ENCODE results near the gene DCLK3.

The DCLK3 gene

DNA sequence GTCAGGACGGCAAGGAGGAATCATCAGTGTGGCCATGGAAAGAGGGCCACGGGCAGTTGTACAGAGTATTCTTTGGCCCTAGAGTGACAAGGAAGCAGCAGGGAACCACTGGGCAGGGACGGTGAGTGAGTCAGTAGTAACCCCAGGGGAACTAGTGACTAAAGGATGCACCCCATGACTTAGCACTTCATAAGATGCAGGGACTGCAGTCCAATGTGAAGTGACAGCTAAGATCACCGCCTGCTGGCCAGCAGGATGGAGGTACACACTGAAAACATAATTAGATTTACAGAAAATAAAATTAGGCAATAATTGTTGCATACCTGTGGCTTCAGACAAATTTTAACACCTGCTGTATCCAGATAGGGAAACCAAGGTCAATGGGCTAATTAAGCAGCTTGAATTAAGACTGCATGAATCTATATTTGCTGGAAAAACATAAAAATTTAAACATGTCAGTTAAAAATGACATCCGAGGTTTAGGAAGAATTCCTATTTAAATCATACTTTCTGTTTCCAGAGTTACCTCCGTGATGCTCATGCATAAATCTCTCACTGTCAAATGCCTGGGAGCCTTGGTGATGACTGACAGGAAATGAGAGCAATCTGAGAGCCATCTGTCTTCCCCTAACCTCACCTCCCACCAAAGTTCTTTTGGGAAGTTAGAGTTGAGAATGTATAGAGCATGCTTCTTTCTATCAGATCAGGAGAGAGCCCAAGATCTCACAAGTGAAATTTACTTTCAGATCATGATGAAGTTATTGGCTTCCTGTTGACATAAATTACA is 56.5 kb downstream of the DCLK3 start:
- DNase-seq, result no peak

DNA sequence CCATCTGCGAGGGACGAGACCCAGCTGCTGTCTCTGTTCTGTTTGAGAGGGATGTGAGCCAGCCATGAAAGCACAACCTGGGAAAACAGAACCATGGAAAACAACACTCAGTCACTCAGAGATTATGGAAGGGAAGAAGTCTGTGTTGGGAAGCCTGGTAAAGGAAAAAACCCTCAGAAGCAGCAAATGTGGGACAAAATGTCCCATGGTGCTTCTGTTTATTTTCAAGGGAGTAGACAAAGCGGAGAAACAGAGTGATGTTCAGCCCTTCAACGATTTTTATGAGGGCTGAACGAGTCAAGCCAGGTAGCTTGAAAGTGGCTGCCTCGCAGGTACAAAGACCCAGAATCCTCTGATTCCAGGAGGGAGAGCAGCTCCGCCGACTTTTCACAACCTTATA is 59.3 kb downstream of the DCLK3 start:
- DNase-seq, result no peak

DNA sequence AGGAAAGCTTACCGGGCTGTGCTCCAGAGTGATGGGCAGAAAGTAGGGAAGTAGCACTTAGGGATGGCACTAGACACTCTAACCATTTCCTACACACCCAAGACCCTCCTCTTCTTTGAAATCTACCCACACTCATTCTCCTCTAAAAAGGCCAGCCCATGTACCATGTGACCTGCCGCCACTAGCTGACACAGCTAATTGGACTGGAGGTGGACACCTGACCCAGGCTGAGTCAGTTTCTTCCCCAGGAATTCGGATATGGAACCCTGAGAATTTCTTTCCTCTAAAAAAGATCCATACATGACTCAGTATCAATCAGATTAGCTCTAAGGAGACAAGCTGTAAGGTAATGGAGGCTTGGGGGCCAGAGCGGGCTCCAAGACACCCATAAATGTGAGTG is 60.1 kb downstream of the DCLK3 start:
- no peak for DNase-seq

DNA sequence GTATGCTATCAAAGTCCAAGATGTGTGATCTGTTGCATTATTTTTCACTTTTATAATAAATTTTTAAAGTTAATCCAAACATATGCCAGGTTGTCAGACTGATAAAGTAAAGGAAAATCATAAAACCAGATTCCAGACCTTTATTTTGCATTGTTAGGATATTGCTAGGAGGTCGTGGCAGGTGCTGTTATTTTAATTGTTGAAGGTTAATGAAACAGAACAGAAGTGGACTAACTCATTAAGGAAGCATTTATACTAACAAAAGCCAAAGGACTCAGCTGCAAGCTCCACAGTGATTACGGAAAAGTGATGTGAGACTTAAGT is 63.1 kb downstream of the DCLK3 start:
- no peak for DNase-seq

DNA sequence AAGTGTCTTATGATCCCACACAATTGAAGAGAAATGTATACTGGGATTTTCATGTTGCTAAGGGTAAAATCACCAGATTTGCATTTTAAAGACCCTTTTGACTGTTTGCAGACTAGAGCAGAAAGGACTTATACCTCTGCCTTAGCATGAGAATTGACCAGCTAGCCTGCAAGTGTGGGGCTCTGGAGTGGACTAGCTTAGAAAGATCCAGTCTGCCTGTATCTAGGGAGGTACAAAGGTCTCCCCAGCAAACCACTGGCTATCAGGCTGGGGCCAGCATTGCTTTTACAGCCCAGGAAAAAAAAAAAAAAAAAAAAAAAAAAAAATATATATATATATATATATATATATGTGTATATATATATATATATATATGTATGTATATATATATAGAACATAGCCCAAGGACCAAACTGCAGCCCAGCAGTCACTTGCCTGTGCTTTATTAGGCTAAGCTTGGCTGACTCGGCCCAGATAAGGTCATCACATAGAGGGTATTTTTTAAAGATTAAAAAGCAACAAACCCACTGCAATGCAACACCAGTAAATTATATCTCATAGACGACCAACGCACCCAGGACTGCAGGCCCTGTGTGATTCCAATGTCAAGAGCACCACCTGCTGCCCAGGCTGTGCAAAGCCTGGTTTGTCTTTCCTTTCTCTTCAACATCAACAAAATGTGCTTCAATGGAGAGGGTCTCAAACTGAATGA is 63.7 kb downstream of the DCLK3 start:
- no peak for DNase-seq

DNA sequence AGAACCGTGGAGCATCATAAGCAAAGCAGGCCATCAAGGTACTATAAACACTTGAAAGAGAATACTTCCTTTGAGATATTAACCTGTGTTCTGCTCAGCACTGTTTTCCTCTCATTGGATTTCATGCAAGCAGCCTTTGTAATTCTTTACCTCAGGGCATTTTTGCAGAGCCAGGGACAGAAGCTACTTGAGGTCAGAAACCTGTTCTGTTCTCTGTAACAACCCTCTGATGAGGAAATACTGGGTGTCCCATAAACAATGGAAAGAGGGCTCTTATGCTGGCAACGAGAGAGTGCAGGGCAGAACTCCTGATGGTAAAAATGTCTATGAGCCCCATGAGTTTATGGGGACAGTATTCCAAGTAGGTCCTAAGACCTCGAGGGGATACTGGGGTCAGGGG is 66.0 kb downstream of the DCLK3 start:
- no peak for DNase-seq

DNA sequence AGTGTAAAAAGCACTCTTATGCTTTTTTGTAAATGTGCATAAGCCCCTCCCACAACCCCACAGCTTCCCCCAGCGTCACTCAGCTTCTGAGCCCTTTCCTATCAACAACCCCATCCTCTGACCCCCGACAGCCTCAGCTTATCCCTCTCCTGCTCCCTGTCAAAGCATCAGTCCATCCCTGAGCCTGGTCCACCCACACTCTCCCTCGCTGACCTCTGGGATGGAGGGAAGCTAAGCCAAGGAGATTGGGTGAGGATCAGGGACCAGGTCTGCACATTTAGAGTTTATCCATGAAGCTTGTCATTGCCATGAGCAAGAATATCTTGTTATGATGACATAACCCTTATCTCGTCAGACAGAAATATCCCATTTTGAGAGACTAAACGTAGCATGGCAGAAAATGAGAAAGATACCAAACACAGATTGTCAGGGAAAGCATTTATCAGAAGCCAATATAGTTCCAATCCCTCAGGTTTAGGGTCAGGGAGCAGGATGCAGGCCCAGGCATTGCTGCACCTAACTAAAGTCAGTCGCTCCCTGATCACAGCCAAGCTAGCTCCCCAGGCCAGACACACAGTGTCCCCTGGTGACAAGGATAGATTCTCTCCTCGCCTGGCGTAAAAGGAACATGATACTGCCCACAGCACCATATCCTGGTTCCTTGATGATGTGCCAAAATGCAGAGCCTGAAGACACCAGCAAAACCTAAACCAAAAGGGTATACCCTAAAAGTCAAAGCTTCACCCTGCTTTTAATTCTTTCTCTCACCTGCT is 66.9 kb downstream of the DCLK3 start:
- no peak for DNase-seq

DNA sequence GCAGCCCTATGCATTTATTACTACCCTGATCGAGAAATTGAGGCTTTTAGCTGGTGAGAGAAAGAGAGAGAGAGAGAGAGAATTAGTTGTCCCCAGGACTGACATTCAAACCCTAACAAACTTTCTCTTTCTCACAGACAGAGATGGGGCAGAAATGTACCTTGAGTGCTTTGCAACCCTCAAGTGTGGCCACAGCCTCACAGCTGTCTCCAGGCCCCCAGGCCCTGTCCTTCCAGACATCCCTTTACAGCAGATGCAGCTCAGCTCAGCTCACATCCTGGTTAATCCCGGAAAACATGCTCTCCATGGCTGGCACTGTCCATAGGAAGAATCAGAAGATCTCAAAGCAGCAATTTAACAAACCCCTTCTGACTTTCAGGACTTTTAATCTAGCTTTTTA is 67.6 kb downstream of the DCLK3 start:
- no peak for DNase-seq

DNA sequence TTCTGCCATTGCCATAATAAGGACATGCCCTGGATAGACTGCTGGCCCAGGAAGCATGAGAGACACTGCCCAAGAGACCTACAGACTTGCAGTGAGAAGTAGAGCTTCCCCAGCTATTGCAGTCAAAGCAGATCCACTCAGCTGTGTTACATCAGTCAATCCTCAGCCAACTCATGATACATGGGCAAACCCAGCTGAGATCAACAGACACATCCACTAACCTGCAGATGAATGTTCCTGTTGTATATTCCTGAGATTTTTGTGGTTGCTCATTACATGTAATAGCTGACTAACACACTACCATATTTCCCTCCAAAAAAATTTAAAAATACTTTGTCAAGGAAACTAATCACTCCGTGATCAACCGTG is 68.6 kb downstream of the DCLK3 start:
- DNase-seq, result no peak

DNA sequence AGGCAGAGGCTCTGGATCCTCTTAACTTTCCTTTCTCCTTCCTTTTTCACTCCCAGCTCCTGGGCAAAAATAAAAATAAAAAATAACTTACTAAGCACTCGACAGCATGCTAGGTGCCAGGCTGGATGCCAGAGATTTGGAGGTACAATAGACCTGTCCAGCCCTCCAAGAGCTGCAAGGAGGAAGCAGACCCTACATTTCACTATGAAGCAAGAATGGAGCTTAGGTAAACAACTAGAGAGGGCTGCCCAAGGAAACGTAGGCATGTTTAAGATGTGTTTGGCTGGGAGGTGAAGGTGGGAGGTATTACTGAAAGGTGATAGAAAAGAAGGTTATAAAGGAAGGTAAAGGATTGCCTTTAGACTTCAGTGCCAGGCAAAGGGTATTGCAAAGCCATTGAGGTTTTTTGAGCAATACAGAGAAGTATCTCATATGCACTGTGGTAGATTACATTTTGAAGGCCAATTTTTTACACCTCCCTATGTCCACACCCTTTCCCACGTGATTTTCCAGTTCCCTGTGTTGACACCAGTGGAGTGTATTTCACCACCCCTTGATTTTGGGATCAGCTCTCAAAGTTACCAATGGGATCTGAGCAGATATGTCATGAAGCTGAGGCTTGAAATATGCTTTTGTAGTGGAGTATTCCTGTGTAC is 69.1 kb downstream of the DCLK3 start:
- no peak for DNase-seq

DNA sequence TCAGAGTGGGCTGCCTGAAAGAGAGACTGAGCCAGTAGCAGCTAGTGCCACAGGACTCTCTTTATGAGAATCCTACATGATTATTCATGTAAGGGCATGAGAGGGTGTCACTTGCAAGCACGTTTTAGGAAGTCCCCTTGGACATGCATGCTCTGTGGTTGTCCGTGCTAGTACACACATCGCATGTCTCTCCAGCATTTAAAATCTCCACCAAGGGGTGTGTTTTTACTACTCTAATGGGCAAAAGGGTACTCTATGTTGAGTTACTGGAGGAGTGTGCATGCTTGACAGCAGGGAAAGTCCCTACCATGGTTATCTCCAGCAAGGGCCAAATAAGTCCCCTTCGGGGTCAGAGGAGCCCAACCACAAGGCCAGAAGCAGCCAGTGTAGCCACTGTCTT is 70.7 kb downstream of the DCLK3 start:
- DNase-seq, result no peak

DNA sequence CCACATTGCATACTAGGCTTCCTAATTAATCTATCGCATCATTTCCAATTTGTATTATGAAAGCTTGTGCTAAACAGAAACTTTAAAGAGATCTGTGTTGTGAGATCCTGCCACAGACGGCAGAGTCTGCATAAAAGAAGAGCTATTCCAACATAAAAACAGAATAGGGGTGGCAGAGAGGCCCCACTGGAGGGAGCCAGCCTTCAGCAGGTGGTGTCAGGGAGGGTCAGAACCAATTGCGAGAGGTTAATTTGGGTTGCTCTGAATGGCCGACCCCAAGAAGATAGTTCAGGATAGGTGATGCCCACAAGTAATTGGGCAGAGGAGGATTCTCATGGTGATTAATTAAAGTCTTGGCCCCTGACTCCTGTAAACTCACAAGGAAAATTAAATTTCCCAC is 74.8 kb downstream of the DCLK3 start:
- DNase-seq, result no peak

DNA sequence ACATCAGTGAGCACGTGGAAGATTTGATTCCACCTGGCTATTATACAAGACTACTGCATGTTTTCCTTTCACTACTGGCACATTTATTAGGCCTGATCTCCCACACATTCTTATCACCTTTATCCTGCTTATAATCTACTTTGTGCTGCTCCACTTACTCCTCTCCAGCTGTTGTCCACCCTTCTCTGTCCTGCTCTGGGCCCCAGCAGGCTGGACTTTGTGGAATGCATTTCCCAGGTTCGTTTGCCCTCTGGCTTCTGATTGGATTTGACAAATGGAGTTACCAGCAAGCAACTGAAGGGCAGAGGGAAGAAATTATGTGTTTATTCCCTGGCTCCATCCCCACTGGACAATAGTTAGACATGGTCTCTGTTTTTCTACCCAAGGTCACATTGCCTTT is 75.5 kb downstream of the DCLK3 start:
- DNase-seq, result no peak

DNA sequence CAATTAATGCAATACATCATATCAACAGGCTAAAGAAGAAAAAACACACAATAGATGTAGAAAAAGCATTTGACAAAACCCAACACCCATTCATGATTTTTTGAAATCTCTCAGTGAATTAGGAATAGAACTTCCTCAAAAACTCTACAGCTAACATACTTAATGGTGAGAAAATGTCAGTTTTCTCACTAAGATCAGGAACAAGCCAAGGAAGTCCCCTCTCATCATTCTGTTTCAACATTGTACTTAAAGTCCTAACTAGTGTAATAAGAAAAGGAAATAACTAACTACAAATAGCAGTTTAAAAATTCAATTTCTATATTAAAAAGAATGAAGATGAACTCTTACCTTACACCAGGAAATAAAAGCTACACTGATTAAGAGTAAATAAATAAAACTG is 77.8 kb downstream of the DCLK3 start:
- DNase-seq, result no peak

DNA sequence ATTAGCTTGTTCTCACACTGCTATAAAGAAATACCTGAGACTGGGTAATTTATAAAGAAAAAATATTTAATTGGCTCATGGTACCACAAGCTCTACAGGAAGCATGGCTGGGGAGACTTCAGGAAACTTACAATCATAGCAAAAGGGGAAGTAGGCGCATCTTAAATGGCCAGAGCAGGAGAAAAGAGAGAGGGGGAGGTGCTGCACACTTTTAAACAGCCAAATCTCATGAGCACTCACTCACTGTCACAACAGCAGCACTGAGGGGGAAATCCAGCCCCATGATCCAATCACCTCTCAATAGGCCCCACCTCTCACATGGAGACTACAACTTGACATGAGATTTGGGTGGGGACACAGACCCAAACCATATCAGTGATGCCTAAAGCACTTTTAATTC is 82.5 kb downstream of the DCLK3 start:
- DNase-seq, result no peak

DNA sequence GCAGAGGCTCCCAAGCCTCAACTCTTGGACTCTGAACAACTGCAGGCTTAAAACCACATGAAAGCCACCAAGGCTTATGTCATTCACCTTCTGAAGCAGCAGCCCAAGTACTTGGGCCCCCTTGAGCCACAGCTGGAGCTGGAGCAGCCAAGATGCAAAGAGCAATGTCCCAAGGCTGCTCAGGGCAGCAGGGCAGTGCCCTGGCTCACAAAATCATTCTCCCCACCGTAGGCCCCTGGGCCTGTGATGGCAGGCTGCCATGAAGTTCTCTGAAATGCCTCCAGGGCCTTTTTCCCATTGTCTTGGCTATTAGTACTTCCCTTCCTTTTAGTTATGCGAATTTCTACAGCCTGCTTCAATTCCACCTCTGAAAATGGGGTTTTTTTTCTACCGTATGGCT is 83.4 kb downstream of the DCLK3 start:
- DNase-seq, result no peak

DNA sequence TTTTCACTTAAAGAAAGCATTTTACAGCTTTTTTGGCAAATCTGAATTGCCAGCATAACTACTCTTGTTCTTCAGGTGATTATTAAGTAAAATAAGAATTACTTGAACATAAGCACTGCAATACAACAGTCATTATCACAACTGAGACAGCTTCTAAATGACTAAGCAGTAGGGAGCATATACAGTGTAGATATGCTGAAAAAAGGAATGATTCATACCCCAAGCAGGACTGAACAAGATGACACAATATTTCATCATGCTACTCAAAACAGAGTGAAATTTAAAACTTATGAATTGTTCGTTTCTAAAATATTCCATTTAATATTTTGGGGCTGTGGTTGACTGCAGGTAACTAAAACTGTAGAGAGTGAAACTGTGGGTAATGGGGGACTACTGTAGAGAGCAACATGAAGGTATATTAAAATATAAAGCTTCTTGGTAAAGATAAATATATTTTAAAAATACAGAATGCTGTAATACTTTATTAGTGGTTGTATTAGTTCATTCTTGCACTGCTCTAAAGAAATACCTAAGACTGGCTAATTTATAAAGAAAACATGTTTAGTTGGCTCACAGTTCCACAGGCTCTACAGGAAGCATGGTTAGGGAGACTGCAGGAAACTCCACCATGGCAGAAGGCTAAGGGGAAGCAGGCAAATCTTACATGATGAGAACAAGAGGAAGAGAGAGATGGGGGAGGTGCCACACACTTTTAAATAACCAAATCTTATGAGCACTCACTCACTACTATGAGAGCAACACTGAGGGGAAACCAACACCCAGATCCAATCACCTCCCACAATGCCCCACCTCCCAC is 84.8 kb downstream of the DCLK3 start:
- no peak for DNase-seq

DNA sequence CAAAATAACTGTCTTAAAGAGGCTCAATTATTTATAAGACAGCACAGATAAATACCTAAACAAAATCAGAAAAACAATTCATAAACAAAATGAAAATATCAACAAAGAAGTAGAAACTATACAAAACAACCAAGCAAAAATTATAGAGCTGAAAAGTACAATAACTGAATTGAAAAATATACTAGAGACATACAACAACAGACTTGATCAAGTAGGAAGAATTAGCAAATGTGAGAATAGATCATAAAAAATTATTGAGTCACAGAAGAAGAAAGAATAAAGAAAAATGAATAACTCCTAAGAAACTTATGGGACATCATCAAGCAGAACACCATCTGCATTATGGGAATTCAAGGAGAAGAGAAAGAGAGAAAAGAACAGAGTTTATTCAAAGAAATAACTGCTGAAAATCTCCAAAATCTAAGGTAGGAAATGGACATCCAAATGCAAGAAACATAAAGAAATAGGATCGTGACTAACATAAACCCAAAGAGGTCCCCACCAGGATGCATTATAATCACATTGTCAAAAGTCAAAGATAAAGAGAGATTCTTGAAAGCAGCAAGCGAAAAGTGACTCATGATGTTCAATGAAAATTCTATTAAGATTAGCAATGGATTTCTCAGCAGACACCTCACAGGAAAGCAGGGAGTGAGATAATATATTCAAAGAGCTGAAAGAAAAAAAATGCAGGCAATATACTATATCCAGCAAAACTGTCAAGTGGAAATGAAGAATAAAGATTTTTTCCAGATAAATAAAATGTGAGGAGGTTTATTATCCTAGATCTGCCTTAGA is 85.9 kb downstream of the DCLK3 start:
- no peak for DNase-seq

DNA sequence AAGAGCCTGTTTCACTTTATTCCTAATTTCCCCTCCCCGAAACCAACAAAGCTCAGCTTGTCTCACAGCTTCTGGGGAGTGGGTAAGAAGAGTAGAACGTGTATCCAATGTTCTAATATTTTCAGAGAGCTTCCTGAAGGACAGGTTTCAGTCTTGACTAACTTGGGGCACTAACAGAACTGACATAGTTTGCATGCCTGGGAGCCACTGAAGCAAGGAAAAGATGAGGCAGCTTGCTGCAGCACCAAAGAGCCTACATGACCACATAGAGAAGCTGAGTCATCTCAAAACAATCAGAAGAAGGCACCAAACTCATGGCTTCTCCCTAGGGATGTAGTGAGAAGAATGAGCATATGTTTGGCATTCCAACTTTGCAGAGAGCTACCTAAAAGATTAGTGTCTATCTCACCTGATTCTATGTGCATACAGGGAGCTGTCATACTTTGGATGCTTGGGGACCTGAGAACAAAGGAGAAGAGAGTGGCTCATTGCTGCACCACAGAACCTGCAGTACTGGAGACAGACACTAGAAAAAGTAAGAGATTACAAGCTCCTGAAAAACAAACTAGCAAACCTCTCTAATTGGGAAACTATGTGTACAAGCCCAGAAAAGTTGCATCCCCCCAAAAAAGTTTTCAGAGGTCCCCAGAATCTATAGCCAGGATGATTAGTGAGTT is 86.9 kb downstream of the DCLK3 start:
- DNase-seq, result no peak

DNA sequence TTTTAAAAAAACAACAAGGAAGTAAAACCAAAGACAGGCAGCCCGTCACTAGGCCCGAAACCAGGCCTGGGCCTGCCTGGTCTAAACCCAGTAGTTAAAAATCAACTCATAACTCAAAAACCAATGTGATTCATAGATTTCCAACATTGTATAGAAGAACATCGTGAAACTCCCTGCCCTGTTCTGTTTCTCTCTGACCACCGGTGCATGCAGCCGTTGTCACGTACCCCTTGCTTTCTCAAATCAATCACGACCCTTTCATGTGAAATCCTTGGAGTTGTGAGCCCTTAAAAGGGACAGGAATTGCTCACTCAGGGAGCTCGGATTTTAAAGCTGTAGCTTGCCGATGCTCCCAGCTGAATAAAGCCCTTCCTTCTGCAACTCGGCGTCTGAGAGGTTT is 89.5 kb downstream of the DCLK3 start:
- no peak for DNase-seq

DNA sequence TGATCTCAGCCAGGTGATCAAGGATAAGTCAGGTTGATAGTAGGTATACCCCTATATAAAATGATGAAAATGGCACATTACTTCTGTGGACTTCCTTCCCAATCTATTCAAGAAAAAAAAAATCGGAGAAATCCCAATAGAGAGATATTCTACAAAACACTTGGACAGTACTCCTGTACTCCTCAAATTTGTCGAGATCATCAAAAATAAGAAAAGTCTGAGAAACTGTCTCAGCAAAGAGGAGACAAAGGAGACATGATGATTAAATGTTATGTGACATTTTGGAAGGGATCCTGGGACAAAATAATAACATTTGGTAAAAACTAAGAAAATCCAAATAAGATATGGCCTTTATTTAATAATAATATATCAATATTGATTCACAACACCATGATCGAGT is 94.6 kb downstream of the DCLK3 start:
- DNase-seq, result no peak

Measured in stimulated activated naive CD4-positive, alpha-beta T cell treated with Interleukin-2 at 50 U/mL for 16 hours (primary cell).